Stimulated activated CD8-positive, alpha-beta memory T cell treated with anti-CD3 and anti-CD28 coated beads, Interleukin-2, amount 100 ng/mL, for 1 hour (primary cell): ENCODE measurements around the gene PHLDA3.
"Not testable (repeated sequence)": the region's sequence is repeated elsewhere in the genome, so short reads cannot be mapped to it uniquely, and the experiment has no call there.

Experiments used
- DNase-seq, 2 donors: peaks; one replicate each; pipeline ENCODE4 v3.0.0-alpha.2; 2020; ENCODE audit warnings: low read depth in 2 of 2

The PHLDA3 gene

DNA sequence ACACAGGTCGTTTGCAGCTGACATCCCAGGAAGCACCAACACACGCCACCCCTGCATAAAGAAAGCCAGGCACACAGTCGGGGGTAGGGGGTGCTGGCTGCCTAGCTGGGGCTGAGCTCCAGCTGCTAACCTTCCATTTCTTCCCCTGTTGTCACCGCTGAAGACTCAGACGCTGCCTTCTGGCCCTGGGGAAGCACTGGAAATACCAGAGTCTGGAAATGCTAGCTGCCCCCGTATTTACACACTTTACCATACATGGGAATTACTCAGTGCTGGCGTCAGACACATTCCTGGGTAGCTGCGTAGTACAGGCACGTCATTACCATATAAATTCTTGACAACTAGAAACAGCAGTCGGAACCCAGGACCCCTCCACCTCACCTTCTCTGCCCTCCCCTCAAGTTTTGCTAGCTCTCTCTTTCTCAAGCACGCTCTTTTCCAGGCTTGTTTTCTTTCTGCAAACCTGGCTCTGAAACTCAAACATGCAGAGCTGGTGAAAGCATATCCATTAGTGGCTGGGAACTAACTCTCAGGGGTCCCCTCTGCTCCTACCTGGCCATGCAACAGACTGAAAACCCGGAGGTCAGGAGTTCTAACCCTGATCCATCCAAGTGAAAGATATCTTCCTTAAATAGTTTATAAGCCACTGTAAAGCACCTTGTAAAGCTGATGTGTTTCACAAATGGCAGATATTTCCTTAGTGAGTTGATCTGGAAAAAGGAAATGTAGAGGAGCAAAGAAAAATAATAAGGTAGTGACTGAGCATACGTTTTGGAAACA is 34.6 kb upstream of the PHLDA3 start:
- no peak for DNase-seq

DNA sequence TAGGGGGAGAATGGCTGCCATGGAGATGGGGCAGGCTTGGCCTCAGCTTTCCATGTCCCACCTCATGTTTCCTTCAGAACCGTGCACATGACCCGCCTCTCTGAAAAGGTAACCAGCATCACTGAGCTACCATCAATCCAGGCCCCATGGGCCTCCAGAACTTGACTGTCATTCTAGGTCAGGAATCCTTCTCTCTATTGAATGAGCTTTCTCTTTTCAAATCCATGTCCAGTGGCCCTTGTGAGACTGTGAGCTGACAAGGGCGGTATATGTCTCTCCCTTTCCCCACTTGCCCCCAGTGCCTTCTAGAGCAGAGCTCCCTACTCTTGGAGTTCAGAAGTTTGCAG is 33.5 kb upstream of the PHLDA3 start:
- DNase-seq, result no peak

DNA sequence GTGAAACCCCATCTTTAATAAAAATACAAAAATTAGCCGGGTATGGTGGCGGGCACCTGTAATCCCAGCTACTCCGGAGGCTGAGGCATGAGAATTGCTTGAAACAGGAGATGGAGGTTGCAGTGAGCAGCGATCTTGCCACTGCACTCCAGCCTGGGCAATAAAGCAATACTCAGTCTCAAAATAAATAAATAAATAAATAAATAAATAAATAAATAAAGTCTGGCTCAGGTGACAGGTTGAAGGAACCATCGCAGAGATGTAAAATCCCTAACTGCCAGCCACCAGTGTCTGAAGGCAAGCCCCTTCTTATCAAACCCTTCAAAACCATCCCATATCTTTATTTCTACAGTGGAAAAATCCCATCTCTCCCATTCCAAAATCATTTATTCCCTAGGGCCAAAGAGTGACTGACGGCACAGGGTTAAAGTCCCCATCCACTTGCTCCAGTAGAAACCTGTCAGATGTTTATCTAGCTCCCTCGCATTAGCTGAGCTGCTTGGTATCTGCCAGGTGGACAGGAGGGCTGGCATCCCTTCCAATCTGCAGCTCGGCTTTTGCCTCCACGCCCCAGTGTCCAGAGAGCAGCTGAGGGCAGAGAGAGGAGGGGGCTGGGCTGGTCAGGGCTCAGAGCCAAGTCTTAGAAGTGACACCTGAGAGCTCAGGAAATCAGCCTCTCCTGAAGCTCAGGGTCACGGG is 33.0 kb upstream of the PHLDA3 start:
- DNase-seq, result no peak

DNA sequence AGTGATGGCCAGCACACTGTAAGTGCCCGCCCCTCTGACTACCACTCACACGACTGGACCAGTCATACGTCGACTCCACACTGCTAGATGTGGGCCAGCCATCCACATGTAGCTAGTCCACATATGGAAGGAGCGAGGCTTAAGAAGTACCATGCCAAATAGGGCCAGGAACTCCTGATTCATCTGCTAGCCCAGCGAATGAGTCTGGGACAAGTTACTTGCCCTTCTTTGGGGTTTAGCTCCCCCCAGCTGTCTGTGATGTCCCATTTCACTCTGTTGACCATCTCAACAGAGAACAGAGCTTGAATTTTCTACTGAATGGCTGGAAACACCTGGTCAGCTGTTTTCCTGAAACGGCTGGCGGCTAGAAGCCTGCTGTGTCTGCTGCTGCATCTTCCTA is 32.2 kb upstream of the PHLDA3 start:
- DNase-seq, result no peak

DNA sequence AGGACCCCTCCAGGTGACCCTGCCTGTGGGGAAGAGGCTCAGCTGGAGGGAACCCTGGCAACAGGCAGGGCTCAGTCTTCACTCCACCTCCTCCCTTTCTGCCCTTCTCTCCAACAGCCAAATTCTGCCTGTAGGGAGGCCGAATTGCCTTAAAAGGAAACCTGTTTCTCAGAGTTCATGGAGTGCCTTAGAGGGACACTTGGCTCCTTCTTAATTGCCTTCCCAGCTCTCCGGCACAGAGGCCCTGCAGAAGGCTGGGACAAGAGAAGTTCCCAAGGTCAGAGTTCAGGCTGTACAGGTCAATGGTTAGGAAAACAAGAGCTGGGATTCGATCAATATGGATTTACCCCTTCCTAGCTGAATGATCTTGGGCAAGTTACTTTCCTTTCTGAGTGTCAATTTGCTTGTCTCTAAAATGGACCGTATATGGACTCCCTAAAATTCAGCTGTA is 31.7 kb upstream of the PHLDA3 start:
- DNase-seq, result no peak

DNA sequence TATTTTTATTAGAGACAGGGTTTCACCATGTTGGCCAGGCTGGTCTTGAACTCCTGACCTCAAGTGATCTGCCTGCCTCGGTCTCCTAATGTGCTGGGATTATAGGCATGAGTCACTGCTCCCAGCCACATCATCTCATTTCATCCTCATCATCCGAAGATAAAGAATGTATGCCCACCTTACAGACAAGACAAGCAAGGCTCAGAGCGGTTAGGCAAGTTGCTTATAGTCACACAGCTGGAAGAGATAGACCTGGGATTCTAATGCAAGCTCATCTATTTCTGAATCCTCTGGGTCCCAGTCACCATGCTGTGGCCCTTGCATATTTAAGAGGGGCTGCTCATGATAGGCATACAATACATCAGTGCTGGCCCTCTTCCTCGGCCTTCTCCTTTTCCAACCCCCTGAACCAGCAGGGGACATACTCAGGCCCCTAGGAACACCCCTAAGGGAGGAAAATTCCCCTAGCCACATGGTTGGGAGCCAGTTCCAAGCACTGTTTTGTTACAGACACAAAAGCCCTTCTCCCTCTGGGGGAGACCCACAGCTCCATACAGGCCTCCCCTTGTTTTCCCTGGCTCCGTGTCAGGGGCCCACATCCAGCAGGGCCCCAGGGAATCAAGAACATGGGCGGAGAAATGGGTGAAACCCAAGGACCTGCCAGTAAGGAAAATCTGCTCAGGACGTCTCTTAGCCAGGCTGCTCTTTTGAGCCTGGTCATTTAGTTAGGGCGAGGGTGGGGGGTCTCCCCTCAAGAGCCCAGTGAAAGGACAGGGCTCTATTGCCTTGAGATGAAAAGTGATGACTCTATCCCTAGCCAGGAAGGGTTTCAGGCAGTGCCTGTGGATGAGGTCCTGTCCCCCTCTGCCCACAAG is 31.0 kb upstream of the PHLDA3 start:
- no peak for DNase-seq

DNA sequence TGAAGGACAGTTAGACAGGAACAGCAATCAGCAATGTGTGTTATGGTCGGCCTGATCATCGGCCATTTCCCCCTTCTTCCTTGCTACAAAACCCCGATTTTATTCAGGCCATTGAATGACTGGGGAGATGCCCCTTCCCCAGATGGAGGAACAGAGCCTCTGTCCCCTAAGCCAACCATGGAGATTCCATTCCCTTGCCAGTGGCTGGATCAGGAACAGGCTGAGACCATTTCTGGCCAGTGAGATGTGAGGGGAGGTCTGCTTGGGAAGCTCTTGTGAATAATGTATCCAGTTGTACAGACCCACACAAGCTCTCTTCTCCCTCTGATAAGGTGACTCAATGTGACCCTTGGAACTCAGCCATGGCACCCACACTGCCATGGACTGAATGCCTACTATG is 30.2 kb upstream of the PHLDA3 start:
- DNase-seq, result no peak

DNA sequence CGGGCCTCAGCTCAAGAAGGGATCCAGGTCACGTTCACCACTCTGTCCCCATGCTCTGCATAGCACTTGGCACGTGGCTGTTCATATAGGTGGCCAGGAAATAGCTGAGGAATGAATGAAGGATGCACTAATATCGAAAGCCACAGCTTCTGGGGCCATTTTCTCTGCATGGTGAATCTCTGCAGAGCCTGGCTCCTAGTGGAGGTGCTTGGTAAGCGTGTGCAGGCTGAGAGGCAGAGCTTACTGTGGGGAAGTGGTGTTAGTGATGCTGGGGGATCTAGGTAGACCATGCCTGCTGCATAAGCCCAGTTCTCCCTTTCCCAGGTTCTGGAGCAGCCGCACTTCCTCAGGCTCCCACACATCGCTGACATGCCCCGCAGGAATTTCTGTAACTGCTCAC is 29.6 kb upstream of the PHLDA3 start:
- no peak for DNase-seq

DNA sequence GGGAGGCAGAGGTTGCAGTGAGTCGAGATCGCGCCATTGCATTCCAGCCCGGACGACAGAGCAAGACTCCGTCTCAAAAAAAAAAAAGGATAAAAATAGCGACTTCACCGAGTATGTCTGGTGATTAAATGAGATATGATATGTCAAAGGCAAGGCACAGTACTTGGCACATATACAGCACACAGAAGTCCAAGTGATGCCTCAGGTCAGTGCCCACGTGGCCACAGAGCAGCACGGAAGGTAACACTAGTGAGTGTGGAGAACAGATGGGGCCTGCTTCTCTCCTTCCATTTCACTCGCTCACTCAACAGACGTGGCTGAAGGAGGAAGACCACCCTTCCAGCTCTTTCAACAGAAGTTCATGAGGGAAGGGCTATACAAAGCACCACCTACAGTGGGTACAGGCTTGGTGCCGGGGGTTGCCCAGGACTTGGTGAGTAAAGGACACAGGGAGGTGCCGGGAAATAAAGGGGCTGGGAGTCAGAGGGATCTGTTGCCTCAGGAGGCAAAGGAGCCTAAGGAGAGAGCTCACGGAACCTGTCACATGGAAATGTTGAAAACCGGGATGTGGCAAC is 29.0 kb upstream of the PHLDA3 start:
- DNase-seq, result no peak

DNA sequence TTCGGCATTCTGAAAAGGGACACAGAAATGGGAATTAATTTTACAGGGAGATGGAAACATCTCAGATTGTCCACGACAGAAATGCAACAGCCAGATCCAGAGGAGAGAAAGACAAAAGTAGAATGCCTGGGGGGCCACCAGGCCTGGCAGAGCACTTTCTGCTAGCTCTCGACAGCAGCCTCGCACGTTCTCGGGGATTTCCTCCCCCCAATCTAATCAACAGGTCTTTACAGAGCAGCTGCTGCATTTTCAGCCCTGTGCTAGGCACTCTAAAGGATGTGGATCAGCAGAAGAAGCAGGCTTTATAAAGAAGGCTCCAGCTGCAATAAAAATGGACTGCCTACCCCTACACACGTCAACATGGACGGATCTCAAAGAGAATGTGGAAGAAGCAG is 27.3 kb upstream of the PHLDA3 start:
- no peak for DNase-seq

DNA sequence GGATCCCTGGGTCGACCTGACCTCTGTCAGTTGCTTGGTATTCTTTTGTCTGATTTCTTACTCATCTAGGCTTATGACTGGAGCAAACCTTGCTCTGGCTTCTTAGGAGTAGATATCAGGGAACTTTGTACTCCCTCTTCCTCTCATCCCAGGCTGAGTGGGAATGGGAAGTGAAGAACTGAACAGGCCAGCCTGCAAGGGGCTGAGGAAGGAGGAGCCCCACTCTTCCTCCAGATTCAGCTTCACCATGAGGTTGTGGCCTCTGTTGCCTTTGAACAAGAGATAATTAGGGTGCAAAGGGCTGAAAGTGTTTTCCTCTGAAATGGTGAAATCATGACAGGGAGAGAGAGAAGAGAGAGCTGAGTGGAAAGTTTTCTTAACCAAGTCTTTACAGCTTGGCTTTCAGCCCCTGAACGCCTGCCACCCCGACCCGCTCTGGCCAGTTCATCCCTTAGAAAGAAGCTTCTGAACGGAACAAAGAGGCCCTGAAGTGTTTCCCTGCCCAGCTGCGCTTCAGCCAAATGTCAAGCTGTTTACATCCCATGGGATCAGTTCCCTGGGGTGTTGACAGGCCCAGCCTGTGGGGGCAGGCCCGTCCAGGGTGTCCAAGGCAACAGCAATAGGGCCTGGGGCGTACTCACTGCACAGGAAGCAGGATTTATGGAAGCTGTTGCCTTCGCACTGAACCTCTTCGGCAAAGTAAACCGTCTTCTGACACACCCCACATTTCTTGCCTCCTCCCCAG is 26.7 kb upstream of the PHLDA3 start:
- no peak for DNase-seq

DNA sequence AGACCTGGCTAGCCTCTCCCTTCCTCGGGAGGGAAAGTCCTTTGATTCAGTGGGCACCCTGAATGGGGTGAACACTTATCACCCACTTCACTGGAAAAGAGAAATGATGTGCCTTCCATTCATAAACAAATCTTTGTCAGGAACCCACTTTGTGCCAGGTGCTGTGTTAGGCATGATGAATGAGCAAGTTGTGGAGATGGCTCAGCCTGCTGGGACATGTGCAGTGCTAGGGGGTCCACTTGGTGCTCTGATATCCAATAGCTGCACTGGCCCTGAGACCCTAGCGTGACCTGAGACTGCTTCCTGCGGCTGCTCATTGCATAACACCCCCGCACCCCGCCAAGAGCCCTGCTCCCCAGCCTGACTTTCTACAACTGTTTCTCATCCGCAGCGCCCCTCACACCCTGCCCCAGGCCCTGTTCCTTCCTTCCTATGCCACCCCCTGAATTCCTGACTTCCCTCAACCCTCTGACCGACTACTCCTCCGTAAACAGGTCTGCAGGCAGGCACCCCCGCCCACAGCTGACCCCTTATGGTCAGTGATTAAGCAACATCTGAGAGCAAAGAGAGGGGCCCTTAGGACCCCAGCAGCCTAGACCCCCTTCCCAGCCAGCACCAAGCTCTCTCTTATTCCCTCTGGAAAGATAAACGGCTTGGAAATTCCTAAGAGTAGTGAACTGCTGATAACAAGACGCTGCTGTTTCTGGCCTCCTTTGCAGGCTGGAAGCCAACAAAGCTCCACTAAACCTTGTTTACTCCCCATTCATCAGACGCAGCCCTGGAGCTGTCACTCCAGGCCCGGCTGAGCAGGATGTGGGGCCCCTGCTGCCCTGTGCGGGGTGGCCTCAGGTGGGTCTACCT is 25.0 kb upstream of the PHLDA3 start:
- DNase-seq, result no peak

DNA sequence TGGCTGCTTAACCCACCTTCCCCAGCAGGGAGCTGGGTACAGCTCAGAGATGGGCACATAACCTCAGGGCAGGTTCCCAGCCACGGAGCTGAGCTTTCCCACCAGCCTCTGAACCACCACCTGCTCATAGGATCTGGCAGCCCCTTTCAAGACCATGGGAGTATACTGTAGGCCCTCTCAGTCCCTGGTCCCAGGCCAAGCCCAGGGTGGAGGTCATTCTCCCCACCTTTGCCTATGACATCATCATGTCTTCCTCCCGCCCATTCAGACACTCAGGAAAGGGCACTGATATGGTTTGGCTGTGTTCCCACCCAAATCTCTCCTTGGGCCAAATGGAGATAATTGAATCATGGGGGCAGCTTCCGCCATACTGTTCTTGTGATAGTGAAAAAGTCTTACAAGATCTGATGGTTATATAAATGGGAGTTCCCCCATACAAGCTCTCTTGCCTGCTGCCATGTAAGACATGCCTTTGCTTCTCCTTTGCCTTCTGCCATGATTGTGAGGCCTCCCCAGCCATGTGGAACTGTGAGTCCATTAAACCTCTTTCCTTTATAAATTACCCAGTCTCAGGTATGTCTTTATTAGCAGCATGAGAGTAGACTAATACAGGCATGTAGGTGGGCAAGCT is 24.2 kb upstream of the PHLDA3 start:
- not testable (repeated sequence) for DNase-seq

DNA sequence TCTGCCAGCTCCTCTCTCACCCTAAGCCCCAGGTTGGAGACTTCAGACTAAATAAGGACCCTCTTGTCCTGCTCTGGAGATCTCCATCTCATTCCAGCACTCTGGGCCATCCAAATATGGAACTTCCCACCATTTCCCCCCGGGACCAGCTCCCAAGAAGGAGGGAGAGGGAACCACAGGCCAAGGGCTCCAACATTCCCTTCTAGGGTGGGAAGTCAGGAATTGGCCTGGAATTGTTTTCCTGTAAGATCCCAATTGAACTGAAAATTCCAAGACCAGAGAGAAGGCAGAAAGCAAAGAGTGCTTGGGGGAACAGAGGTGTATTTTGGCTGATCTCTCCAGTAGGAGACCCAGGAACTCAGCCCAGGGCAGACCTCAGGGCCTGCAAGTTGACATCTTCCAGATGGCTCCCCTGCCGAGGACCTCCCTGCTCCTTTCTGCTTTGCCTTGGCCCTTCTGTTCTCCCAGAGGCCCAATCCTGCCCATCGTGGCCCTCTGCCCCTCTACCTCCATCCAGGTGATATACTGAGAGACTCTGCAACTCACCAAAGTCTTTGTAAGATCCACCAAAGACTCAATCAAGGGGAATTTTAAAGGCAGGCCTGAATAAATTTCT is 23.0 kb upstream of the PHLDA3 start:
- no peak for DNase-seq

DNA sequence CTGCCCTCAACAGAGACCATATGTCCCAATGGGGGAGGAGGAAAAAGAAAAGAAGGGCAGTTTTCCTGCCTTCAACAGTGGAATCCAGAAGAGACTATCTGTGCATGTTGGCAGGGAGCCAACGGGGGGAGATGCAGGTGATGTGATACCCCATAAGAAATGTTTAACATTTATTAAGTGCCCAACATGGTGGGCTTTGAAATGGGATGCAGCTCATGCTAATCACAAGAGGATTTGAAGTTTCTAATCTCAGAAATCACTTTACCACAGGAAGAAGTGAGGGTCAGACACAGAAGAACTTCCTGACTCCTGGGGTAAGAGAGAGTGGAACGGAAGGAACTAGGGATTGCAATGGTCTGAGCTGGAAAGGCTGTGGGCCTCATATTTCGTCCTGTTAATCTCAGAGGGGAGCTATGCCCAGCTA is 21.7 kb upstream of the PHLDA3 start:
- no peak for DNase-seq

DNA sequence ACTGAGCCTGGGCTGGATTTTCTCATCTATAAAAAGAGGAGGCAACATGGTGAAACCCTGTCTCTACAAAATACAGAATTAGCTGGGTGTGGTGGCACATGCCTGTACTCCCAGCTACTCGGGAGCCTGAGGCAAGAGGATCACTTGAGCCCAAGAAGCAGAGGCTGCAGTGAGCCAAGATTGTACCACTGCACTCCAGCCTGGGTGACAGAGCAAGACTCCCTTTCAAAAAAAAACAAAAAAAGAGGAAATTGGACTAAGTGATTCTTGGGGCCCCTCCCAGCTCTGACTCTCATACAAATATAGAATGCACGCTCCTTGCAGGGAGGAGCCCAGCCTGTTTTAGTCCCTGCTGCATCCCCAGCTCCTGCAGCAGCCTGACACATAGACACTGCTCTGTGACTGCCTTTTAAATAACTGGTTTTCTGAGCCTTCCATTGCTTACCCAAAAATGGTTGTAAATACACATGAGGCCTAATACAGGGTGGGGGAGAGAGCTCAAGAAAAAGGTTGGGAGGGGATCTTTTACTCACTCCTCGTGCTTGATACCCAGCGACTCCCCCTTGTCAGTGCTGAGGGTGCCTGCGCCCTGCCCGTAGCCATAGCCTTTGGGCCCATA is 20.8 kb upstream of the PHLDA3 start:
- no peak for DNase-seq

DNA sequence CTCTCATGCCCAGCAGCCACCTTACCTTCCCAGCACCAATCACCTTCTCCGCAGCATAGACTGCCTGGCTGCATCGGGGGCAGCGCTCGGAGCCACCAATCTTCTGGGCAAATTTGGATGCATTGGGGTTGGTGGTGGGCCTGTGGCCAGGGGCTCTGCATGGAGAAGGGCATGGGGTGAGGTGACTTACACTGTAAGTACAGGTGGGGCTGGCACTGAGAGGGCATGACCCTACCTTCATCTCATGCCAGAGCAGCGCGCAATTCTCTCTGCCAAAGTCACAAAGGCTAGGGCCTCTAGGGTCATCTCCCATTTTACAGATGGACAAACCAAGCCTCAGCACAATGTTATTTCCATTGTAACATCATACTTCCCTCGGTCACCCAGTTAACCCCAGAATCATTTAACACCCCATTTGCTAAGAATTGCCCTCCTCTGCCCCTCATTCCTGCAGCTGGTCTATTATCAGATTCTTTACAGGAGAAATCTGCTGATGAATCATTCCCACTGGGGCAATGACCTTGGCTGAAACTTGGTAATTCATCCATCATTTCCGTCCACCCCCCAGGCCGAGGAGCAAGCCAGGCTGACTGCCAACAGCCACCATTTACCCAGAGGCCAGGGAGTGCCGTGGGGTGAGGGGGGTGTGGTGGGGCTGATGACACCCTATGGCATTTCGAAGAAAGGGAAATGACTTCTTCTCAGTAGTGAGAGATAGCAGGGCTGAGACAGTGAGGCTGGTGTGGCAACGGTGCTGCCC is 20.0 kb upstream of the PHLDA3 start:
- no peak for DNase-seq

DNA sequence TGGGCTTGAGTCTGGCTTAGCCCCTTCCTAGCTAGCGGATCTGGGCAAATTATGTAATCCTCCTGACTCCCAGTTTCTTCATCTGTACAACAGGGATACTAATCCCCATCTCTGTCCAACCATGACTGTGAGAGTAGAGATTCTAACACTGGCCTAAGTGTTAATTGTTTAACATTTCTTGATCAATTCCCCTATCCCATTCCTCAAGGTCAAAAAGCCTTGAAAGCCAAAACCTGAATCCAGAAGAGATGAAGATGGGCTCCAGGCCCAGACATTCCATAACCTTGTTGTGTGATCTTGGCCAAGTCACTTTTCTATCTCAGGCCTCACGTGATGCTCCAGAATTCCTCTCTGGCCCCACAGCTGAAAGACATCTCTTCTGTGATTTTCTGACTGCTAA is 18.8 kb upstream of the PHLDA3 start:
- DNase-seq, result no peak
